SK-N-SH (cell line): ENCODE results near the gene PRG2.

Source experiments
- CHD2 ChIP-seq: fragments of 150-350 bp; IDR thresholded peaks from 2 replicates; pipeline ENCODE4 v1.6.1; 2018; ENCODE audit warnings: low read length; ENCODE audit not compliant: partially characterized antibody
- EZH2phosphoT487 ChIP-seq: fragments of 200-600 bp; sonication (generic); IDR thresholded peaks from 2 replicates; pipeline ENCODE4 v1.6.1; 2017; ENCODE audit warnings: low read depth, mixed run types, mild to moderate bottlenecking, antibody characterized with exemption, moderate library complexity, borderline replicate concordance
- POLR2AphosphoS5 ChIP-seq: IDR thresholded peaks from 2 replicates; pipeline ENCODE4 v1.6.1; 2012; ENCODE audit warnings: low read depth, low read length
- TF ChIP-seq, protein P1 (sequence below): fragments of 200-600 bp; sonication (generic); IDR thresholded peaks from 2 replicates; pipeline ENCODE4 v1.6.1; 2017; ENCODE audit warnings: antibody characterized with exemption, mild to moderate bottlenecking, moderate library complexity
- TF ChIP-seq, protein P2 (sequence below): IDR thresholded peaks from 2 replicates; pipeline ENCODE4 v1.4.0; 2012; ENCODE audit warnings: low read depth

DNA sequence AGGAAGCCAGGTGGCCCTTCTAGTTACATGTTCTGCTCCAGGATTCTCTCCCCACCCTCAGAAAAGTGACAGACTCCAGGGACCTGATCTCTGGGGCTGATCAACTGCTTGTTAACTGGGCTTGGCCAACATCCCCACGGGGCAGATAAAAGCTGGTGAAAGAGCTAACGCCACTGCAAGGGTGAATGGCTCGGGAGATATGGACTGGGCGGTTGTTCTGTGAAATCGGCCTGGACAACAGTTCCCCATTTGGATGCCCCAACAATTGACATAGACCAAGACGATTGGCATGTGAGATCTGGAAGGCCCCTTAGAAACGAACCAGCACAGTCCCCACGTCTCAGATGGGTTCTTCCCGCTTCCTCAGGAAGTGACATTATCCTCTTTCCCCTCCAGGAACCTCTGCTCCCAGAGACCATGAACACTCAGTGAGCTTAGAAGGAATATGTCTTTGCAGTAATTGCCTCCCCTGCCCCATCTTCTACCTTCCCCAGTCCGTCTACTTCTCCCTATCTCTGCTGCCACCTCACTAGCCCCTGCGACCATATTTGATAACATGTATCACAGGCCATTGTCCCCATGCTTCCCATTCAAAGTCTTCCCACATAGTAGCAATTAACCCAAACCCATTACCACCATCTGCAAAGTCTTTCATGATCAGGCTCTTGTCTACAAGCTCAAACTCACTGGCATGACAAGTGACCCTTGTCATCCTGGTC, 5.6 kb upstream of the PRG2 start:
- TF ChIP-seq CHD2: no peak
- no peak for TF ChIP-seq EZH2phosphoT487
- TF ChIP-seq, protein P1, sequence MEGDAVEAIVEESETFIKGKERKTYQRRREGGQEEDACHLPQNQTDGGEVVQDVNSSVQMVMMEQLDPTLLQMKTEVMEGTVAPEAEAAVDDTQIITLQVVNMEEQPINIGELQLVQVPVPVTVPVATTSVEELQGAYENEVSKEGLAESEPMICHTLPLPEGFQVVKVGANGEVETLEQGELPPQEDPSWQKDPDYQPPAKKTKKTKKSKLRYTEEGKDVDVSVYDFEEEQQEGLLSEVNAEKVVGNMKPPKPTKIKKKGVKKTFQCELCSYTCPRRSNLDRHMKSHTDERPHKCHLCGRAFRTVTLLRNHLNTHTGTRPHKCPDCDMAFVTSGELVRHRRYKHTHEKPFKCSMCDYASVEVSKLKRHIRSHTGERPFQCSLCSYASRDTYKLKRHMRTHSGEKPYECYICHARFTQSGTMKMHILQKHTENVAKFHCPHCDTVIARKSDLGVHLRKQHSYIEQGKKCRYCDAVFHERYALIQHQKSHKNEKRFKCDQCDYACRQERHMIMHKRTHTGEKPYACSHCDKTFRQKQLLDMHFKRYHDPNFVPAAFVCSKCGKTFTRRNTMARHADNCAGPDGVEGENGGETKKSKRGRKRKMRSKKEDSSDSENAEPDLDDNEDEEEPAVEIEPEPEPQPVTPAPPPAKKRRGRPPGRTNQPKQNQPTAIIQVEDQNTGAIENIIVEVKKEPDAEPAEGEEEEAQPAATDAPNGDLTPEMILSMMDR: no peak
- TF ChIP-seq POLR2AphosphoS5: no peak
- TF ChIP-seq, protein P2, sequence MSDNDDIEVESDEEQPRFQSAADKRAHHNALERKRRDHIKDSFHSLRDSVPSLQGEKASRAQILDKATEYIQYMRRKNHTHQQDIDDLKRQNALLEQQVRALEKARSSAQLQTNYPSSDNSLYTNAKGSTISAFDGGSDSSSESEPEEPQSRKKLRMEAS: no peak
